Kidney epithelial cell (primary cell): Measurements from ENCODE around the gene GABBR2. TPM values are rescaled to one million over a fixed set of nuclear protein-coding genes. Genes with fewer than 3 reads are reported as not detected.

Source experiments
- DNase-seq: peaks from one replicate; pipeline ENCODE4 v3.0.0-alpha.2; 2010; ENCODE audit warnings: low read depth
- H3K27me3 ChIP-seq: 2 replicates; pipeline ENCODE4 v1.6.0; 2011; ENCODE audit warnings: low read length; ENCODE audit not compliant: control insufficient read depth, insufficient read depth
- H3K36me3 ChIP-seq: 2 replicates; pipeline ENCODE4 v1.5.1; 2011; ENCODE audit warnings: low read length; ENCODE audit not compliant: control insufficient read depth, insufficient read depth
- H3K4me3 ChIP-seq: 2 replicates; pipeline ENCODE4 v1.5.1; 2011; ENCODE audit warnings: low read depth, mild to moderate bottlenecking, control low read depth, low read length
- CTCF ChIP-seq: IDR thresholded peaks from 2 replicates; pipeline ENCODE4 v1.5.1; 2011; ENCODE audit warnings: mild to moderate bottlenecking, moderate library complexity, low read length, control low read depth, inconsistent platforms; ENCODE audit not compliant: insufficient read depth, poor library complexity, severe bottlenecking
- total RNA-seq: library from RNA; depleted of rRNA; stranded (reverse); fragments of >200 nt; gene quantifications from 2 replicates; pipeline ENCODE4 v1.2.3, GENCODE V29; 2015

GABBR2 gene
- total RNA-seq, 1 donor from 2014 or later = 10.8 TPM

- H3K4me3 ChIP-seq = no peak overlapping the region
- DNase-seq = no peak
- TF ChIP-seq CTCF = no peak
- no peaks in the 10 kb centered on the region for H3K36me3 ChIP-seq
- no peaks in the 10 kb centered on the region for H3K27me3 ChIP-seq
Measured at GRCh38 chr9:98632839-98633238, 75.9 kb downstream of the GABBR2 start.

DNA sequence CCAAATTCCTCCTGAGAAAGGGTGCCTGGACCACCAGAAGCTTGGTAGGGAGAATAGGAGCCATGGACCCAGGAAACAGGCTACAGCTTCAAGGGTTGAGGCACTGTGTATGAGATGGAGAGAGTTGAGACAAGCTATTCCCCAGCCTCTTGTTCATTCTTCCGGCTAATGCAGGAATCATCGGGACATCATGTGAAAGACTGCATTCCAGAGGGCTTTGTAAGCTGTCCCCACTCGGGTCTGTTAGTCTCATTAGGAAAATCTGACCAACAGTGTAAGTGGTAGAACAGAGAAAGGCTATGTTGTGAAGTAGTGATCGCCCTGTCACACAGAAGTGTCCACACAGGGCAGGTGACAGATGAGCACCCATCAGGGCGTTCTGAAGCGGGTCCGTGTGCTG, 81.4 kb downstream of the GABBR2 start:
- TF ChIP-seq CTCF = no peak
- no peak for DNase-seq
- peaks cover 2% of the 10 kb centered on the region for H3K27me3 ChIP-seq
- no peak overlapping the region for H3K4me3 ChIP-seq
- H3K36me3 ChIP-seq = no peaks in the 10 kb centered on the region

DNA sequence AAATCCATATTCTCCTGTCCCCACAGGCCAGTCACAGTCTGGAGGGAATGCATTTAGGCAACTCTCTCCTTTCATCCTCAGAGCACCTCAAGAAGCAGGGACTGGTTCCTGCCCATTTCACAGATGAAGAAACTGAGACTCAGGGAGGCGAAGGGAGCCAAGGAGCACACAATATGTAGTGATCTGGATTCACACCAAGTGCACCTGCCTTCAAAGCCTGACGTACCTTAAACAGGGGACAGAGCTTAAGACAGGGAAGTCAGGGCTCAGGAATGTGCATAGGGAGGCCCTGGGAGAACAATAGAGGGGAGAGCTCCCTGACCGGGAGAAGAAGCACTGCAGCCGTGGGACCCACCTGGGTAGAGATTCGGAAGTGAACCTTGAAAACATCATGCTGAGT, 83.0 kb downstream of the GABBR2 start:
- H3K27me3 ChIP-seq = peaks cover 2% of the 10 kb centered on the region
- no peak for TF ChIP-seq CTCF
- no peak for DNase-seq

DNA sequence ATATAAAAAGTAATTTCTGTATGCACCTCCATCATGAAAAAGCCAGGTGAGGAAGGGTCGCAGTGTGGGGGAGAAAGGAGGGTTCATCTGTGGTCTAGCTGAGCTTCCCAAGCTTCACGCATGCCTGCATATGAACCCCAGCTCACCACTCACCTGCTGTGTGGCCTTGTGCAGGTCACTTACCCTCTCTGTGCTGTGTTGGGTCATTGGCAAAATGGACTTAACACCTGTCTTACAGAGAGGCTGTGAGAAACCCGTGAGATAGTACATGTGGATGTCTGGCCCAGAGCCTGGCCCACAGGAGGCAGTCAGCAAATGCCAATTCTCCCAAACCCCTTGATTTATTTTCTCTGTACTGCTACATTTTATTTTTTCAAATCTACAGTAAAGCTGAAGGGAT, 88.9 kb downstream of the GABBR2 start:
- H3K36me3 ChIP-seq = no peaks in the 10 kb centered on the region
- peaks cover 3% of the 10 kb centered on the region for H3K27me3 ChIP-seq
- no peak for TF ChIP-seq CTCF
- DNase-seq = no peak
- H3K4me3 ChIP-seq = no peak overlapping the region

More for the DNA sequence above, 83.0 kb downstream of the GABBR2 start:
- Histone ChIP-seq H3K4me3 (no peak overlapping the region), H3K36me3 (no peaks in the 10 kb centered on the region)

GRCh38 chr9:98615633-98616032, 93.1 kb downstream of the GABBR2 start:
- DNase-seq = no peak
- Histone ChIP-seq H3K27me3 (peaks cover 3% of the 10 kb centered on the region), H3K4me3 (no peak overlapping the region), H3K36me3 (no peaks in the 10 kb centered on the region)
- TF ChIP-seq CTCF = no peak

DNA sequence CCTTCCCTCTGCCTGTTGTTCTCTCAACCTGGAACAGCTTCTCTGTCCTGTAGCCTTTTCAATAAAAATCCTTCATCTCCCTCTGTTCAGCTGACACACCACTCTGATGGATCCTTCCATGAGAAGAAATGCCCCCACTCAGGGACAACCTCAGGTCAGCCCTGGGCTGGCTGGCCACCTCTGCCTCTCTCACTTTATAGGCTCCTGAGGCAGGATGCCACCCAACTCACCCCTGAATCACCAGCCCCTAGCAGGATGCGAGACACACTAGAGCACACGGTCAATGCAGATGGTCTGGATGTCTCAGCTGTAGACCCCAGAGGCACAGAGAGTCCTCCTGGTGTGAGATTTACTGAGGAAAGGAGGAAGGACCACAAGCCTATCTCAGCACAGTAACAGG, 93.8 kb downstream of the GABBR2 start:
- Histone ChIP-seq H3K36me3 (no peaks in the 10 kb centered on the region), H3K27me3 (peaks cover 3% of the 10 kb centered on the region), H3K4me3 (no peak overlapping the region)
- TF ChIP-seq CTCF = no peak
- DNase-seq = no peak
